MCF 10A (cell line): ENCODE results near the gene RNF6. TPM values are rescaled to one million over a fixed set of nuclear protein-coding genes. Genes with fewer than 3 reads are reported as not detected.

Source experiments
- BruUV-seq: library from RNA; stranded (reverse); fragments of 400-500 nt; replicated peaks from 2 replicates; lab custom pipeline; 2021; lab: Mats Ljungman, UMichigan
- CTCF ChIA-PET: fragments of 300-600 bp; sonication (Branson Sonifier 250); formaldehyde crosslinking; extraction: SDS; loops from one replicate; lab custom pipeline; 2021; ENCODE audit warnings: antibody characterized with exemption, inconsistent platforms; lab: Yijun Ruan, JAX
- POLR2A ChIA-PET: fragments of 300-600, 350-650 bp; sonication (Branson Sonifier 250); formaldehyde crosslinking; extraction: SDS; loops from one replicate; lab custom pipeline; 2020; ENCODE audit warnings: antibody characterized with exemption, inconsistent platforms; lab: Yijun Ruan, JAX
- DNase-seq: peaks from one replicate; pipeline ENCODE4 v3.0.0-alpha.2; 2018; ENCODE audit not compliant: unreplicated experiment
- H3K27ac Mint-ChIP-seq: one replicate; pipeline ENCODE4 v1.8.0; 2022; ENCODE audit warnings: mild to moderate bottlenecking, low read depth, mixed read lengths; ENCODE audit not compliant: unreplicated experiment
- H3K27me3 Mint-ChIP-seq: one replicate; pipeline ENCODE4 v1.8.0; 2022; ENCODE audit warnings: mixed read lengths; ENCODE audit not compliant: insufficient read depth, unreplicated experiment
- H3K36me3 Mint-ChIP-seq: one replicate; pipeline ENCODE4 v1.8.0; 2022; ENCODE audit warnings: mild to moderate bottlenecking, moderate library complexity, mixed read lengths; ENCODE audit not compliant: insufficient read depth, unreplicated experiment
- H3K4me1 Mint-ChIP-seq: one replicate; pipeline ENCODE4 v1.8.0; 2022; ENCODE audit warnings: mixed read lengths; ENCODE audit not compliant: insufficient read depth, unreplicated experiment
- H3K4me3 Mint-ChIP-seq: one replicate; pipeline ENCODE4 v1.8.0; 2022; ENCODE audit warnings: mild to moderate bottlenecking, moderate library complexity, mixed read lengths; ENCODE audit not compliant: unreplicated experiment
- H3K9me3 Mint-ChIP-seq: one replicate; pipeline ENCODE4 v1.8.0; 2022; ENCODE audit warnings: mixed read lengths; ENCODE audit not compliant: unreplicated experiment
- intact Hi-C: fragments of 100-400 bp; cut with micrococcal nuclease; formaldehyde crosslinking; loops from 2 replicates; pipeline ENCODE4 v1.14.1; 2022
- total RNA-seq: library from RNA; stranded (reverse); gene quantifications from 2 replicates; pipeline ENCODE4 v1.2.3, GENCODE V29; 2022
- TF ChIP-seq, protein P1 (sequence below): fragments of 200-600 bp; IDR thresholded peaks from one replicate; pipeline ENCODE4 v1.8.0; 2022; ENCODE audit warnings: antibody characterized with exemption, mild to moderate bottlenecking; ENCODE audit not compliant: unreplicated experiment

RNF6 gene
- total RNA-seq, 1 experiment from 2014 or later, result 81.9 TPM

DNA sequence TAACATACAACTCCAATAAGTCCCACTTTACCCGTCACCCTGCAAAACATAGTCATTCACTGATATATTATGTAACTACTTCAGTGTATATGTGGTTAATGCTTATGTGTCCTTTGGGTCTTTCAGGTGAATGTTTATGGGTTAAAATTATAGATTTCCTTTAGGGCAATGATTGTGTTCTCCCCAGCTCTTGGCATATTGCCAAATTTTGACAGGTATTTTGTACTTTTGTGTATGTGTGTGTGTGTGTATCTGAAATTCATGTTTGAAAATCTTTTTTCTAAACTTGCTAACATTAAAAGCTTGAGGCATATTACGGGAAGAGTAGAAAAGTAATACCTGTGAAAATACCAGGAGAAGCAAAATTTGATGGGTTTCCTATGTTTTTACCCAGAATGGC is 40.0 kb upstream of the RNF6 start:
- H3K36me3 Mint-ChIP-seq, result no peaks in the 10 kb centered on the region
- ChIA-PET POLR2A (interaction anchor here (0.6 to 2.6 kb wide), 3 partner anchors 11 to 357 kb away, joined by 3 to 11 read pairs (median 4); partner anchors contain the start of gene RNF6), CTCF (interaction anchor here (1.0 kb wide), 1 partner anchor 234 kb away, joined by 4 read pairs; no protein-coding TSS in a partner anchor)
- intact Hi-C loops, result no loop called here
- no peak overlapping the region for H3K4me3 Mint-ChIP-seq
- no peaks in the 10 kb centered on the region for H3K9me3 Mint-ChIP-seq
- no TSS peak for BruUV-seq
- no peak overlapping the region for H3K27ac Mint-ChIP-seq
- H3K27me3 Mint-ChIP-seq, result no peaks in the 10 kb centered on the region
- H3K4me1 Mint-ChIP-seq, result peaks cover 40% of the 10 kb centered on the region
- peak; percentile 1 for DNase-seq
- TF ChIP-seq, protein P1, sequence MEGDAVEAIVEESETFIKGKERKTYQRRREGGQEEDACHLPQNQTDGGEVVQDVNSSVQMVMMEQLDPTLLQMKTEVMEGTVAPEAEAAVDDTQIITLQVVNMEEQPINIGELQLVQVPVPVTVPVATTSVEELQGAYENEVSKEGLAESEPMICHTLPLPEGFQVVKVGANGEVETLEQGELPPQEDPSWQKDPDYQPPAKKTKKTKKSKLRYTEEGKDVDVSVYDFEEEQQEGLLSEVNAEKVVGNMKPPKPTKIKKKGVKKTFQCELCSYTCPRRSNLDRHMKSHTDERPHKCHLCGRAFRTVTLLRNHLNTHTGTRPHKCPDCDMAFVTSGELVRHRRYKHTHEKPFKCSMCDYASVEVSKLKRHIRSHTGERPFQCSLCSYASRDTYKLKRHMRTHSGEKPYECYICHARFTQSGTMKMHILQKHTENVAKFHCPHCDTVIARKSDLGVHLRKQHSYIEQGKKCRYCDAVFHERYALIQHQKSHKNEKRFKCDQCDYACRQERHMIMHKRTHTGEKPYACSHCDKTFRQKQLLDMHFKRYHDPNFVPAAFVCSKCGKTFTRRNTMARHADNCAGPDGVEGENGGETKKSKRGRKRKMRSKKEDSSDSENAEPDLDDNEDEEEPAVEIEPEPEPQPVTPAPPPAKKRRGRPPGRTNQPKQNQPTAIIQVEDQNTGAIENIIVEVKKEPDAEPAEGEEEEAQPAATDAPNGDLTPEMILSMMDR, result no peak

DNA sequence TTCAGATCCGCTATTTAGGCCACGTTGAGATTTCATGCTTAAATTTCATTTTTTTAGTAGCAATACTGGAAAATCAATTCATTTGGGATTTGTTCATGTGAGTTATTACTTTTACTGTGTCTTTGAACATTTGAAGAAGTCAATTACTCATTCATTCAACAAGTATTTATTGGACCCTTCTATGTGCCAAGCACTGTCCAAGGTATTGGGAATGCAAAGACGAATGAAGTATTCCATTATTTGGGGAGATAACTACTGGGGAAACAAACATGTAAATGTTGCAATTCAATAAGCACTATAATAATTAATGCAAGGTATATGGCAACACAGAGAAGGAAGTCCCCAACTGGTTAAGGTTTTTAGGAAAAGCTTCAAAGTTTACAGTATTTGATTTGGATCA is 37.5 kb upstream of the RNF6 start:
- Mint-ChIP-seq H3K27ac (no peak overlapping the region), H3K9me3 (no peaks in the 10 kb centered on the region), H3K4me3 (no peak overlapping the region), H3K36me3 (no peaks in the 10 kb centered on the region), H3K4me1 (peaks cover 41% of the 10 kb centered on the region), H3K27me3 (no peaks in the 10 kb centered on the region)
- intact Hi-C loops, result no loop called here
- POLR2A ChIA-PET, result no interaction called here
- DNase-seq, result no peak
- TF ChIP-seq, protein P1, result no peak
- no TSS peak for BruUV-seq
- CTCF ChIA-PET, result no interaction called here

DNA sequence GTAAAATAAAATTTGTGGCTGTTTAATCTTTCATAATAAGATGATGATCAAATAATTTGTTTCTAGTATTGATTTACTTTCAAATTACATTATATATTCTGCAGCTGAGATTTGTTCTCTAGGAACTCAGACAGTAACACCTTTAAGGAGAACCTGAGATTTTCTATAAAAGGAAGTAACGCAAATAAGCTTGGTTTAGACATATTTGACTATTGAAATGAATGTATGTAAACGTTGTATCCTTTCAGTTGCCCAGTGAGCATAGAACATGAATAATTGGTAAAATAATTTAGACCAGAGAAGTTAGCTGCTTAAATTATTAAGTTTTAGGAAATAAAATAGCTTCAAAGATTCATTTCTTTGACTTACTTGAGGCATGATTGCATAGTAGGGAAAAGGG is 34.9 kb upstream of the RNF6 start:
- ChIA-PET POLR2A (interaction anchor here (0.6 to 4.6 kb wide), 5 partner anchors 9 to 1410 kb away, joined by 3 to 48 read pairs (median 9); partner anchors contain the start of gene RNF6), CTCF (interaction anchor here (1.1 to 1.4 kb wide), 3 partner anchors 12 to 72 kb away, joined by 4 read pairs; no protein-coding TSS in a partner anchor)
- intact Hi-C loops, result no loop called here
- no TSS peak for BruUV-seq
- Mint-ChIP-seq H3K27me3 (no peaks in the 10 kb centered on the region), H3K9me3 (no peaks in the 10 kb centered on the region), H3K4me1 (peaks cover 37% of the 10 kb centered on the region), H3K36me3 (no peaks in the 10 kb centered on the region), H3K4me3 (no peak overlapping the region), H3K27ac (no peak overlapping the region)
- DNase-seq, result no peak
- TF ChIP-seq, protein P1, result no peak

DNA sequence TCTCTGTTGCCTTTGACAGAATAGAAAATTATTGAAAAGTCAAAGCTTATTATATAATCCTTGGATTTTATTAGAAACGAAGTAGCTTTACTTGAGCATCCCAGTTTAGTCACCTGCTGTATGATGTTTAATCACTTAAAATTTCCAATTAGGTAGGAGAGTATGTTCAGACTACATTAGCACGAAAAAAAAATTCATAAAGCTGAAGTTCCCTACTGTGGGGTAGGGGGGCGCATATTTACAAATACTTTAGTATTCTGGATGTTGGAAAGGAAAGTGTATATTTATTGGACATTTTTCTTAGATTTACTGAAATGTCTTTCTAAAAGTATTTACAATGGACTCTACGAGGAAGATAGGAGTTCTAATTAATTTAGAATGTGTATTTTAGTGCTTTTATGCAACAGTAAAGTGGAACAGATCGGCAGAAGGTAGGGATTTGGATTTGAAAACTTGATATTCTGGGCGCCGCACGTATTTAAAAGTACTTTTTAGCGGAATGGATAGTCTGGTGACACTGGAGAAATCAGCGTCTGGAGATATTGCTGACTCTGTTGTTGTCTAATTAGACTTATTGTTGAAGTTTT is 33.7 kb upstream of the RNF6 start:
- Mint-ChIP-seq H3K27me3 (no peaks in the 10 kb centered on the region), H3K4me3 (peak overlapping the region; percentile 80), H3K9me3 (no peaks in the 10 kb centered on the region), H3K4me1 (peaks cover 25% of the 10 kb centered on the region), H3K27ac (peak overlapping the region; percentile 47), H3K36me3 (no peaks in the 10 kb centered on the region)
- POLR2A ChIA-PET, result interaction anchor here (0.7 to 4.6 kb wide), 10 partner anchors 10 to 1085 kb away, joined by 3 to 48 read pairs (median 3); partner anchors contain the start of gene RNF6
- intact Hi-C loops, result loop anchor here (1.0 kb wide), 1 partner anchor 443 kb away; no protein-coding TSS in a partner anchor
- peak; percentile 3 for DNase-seq
- CTCF ChIA-PET, result interaction anchor here (0.5 to 1.4 kb wide), 5 partner anchors 9 to 233 kb away, joined by 3 to 4 read pairs (median 3); no protein-coding TSS in a partner anchor
- TF ChIP-seq, protein P1, result peak; percentile 40
- TSS peak; percentile 47 for BruUV-seq
